SK-N-MC (cell line): ENCODE measurements around the gene ADAP1.
"Not testable (repeated sequence)": the region's sequence is repeated elsewhere in the genome, so short reads cannot be mapped to it uniquely, and the experiment has no call there.

Source experiments
- DNase-seq: peaks from one replicate; pipeline ENCODE4 v3.0.0-alpha.2; 2011; ENCODE audit warnings: low read depth, low spot score
- H3K27ac ChIP-seq: fragments of 200-600 bp; sonication (generic); 2 replicates; pipeline ENCODE4 v1.5.1; 2016; ENCODE audit warnings: mixed run types
- H3K36me3 ChIP-seq: fragments of 200-600 bp; sonication (generic); 2 replicates; pipeline ENCODE4 v1.6.1; 2017; ENCODE audit warnings: antibody characterized with exemption, low read length, mixed read lengths; ENCODE audit not compliant: insufficient read depth
- H3K4me3 ChIP-seq: fragments of 200-600 bp; sonication (generic); 2 replicates; pipeline ENCODE4 v1.5.1; 2016
- H3K9ac ChIP-seq: fragments of 200-600 bp; sonication (generic); 2 replicates; pipeline ENCODE4 v1.8.0; 2017; ENCODE audit warnings: mixed run types, mixed read lengths; ENCODE audit not compliant: insufficient read length
- H3K9me3 ChIP-seq: fragments of 200-600 bp; sonication (generic); 2 replicates; pipeline ENCODE4 v1.6.1; 2017; ENCODE audit warnings: low read depth, mild to moderate bottlenecking, antibody characterized with exemption, low read length, moderate library complexity, mixed read lengths
- EZH2 ChIP-seq: fragments of 200-600 bp; sonication (generic); IDR thresholded peaks from one replicate; pipeline ENCODE4 v1.6.1; 2017; ENCODE audit warnings: antibody characterized with exemption
- FOXP2 ChIP-seq: optimal IDR thresholded peaks from 2 replicates; pipeline ENCODE3; 2011; ENCODE audit warnings: mild to moderate bottlenecking, moderate library complexity; ENCODE audit not compliant: insufficient read depth; ENCODE audit errors: extremely low read length, control extremely low read depth
- POLR2AphosphoS5 ChIP-seq: IDR thresholded peaks from 2 replicates; pipeline ENCODE4 v1.6.1; 2012; ENCODE audit warnings: mild to moderate bottlenecking, low read depth, low read length, borderline replicate concordance

The ADAP1 gene

GRCh38 chr7:925601-926000 is 28.9 kb downstream of the ADAP1 start:
- Histone ChIP-seq H3K9ac (no peak overlapping the region), H3K9me3 (no peaks in the 10 kb centered on the region), H3K36me3 (no peaks in the 10 kb centered on the region), H3K4me3 (no peak overlapping the region), H3K27ac (no peak overlapping the region)
- TF ChIP-seq FOXP2 (no peak), EZH2 (no peak), POLR2AphosphoS5 (no peak)
- no peak for DNase-seq

GRCh38 chr7:924541-925231 is 29.8 kb downstream of the ADAP1 start:
- TF ChIP-seq FOXP2, result no peak
- Histone ChIP-seq H3K9ac (no peak overlapping the region), H3K36me3 (no peaks in the 10 kb centered on the region), H3K9me3 (no peaks in the 10 kb centered on the region), H3K27ac (no peak overlapping the region), H3K4me3 (no peak overlapping the region)
- DNase-seq, result no peak

- H3K27ac ChIP-seq, H3K9ac ChIP-seq, H3K9me3 ChIP-seq, H3K4me3 ChIP-seq, H3K36me3 ChIP-seq, DNase-seq: not testable (repeated sequence)
Measured at GRCh38 chr7:924042-924441, 30.4 kb downstream of the ADAP1 start.

- peak; percentile 2 for DNase-seq
- Histone ChIP-seq H3K36me3 (no peaks in the 10 kb centered on the region), H3K4me3 (no peak overlapping the region), H3K27ac (no peak overlapping the region), H3K9ac (no peak overlapping the region), H3K9me3 (no peaks in the 10 kb centered on the region)
- no peak for TF ChIP-seq EZH2
- TF ChIP-seq POLR2AphosphoS5, result no peak
- no peak for TF ChIP-seq FOXP2
Measured at GRCh38 chr7:923108-924041, 31.1 kb downstream of the ADAP1 start.

- Histone ChIP-seq H3K27ac (no peak overlapping the region), H3K4me3 (no peak overlapping the region), H3K9ac (no peak overlapping the region), H3K36me3 (no peaks in the 10 kb centered on the region), H3K9me3 (no peaks in the 10 kb centered on the region)
- DNase-seq, result no peak
- TF ChIP-seq FOXP2 (no peak), EZH2 (no peak), POLR2AphosphoS5 (no peak)
Measured at GRCh38 chr7:922334-923107, 32.0 kb downstream of the ADAP1 start.

GRCh38 chr7:921581-922333 is 32.7 kb downstream of the ADAP1 start:
- Histone ChIP-seq H3K36me3 (no peaks in the 10 kb centered on the region), H3K9me3 (no peaks in the 10 kb centered on the region), H3K4me3 (no peak overlapping the region), H3K9ac (no peak overlapping the region), H3K27ac (no peak overlapping the region)
- no peak for TF ChIP-seq FOXP2
- TF ChIP-seq POLR2AphosphoS5, result no peak
- no peak for TF ChIP-seq EZH2
- DNase-seq, result no peak

- no peak overlapping the region for H3K27ac ChIP-seq
- no peak for DNase-seq
- H3K4me3 ChIP-seq, result no peak overlapping the region
- H3K36me3 ChIP-seq, result no peaks in the 10 kb centered on the region
- no peak for TF ChIP-seq EZH2
- no peak for TF ChIP-seq POLR2AphosphoS5
- TF ChIP-seq FOXP2, result no peak
- H3K9me3 ChIP-seq, result no peaks in the 10 kb centered on the region
- no peak overlapping the region for H3K9ac ChIP-seq
Measured at GRCh38 chr7:921071-921461, 33.4 kb downstream of the ADAP1 start.
